ENCODE data around the gene SECTM1.
"Not testable (repeated sequence)": the region's sequence is repeated elsewhere in the genome, so short reads cannot be mapped to it uniquely, and the experiment has no call there.

SECTM1 gene

GRCh38 chr17:82351254-82351712, 17.7 kb upstream of the SECTM1 start:
- H3K9ac ChIP-seq (ENCODE audit: low read depth, low read length), result no peak overlapping the region
- H3K27ac ChIP-seq (ENCODE audit: low read length), result no peak overlapping the region

GRCh38 chr17:82350182-82351030, 16.8 kb upstream of the SECTM1 start:
- H3K27ac ChIP-seq (ENCODE audit: low read length), result no peak overlapping the region
- no peak overlapping the region for H3K9ac ChIP-seq (ENCODE audit: low read depth, low read length)
- H3K27me3 ChIP-seq (ENCODE audit: insufficient read depth, low read length), result no peaks in the 10 kb centered on the region
- H3K36me3 ChIP-seq (ENCODE audit: insufficient read depth, low read depth, low read length), result no peaks in the 10 kb centered on the region
- no peaks in the 10 kb centered on the region for H3K4me1 ChIP-seq (ENCODE audit: insufficient read depth, low read length)
- H3K4me3 ChIP-seq (ENCODE audit: low read length), result no peak overlapping the region
- no peaks in the 10 kb centered on the region for H3K9me3 ChIP-seq (ENCODE audit: insufficient read depth, low read depth, low read length)

More at GRCh38 chr17:82351254-82351712, 17.7 kb upstream of the SECTM1 start:
- Histone ChIP-seq H3K36me3 (ENCODE audit: insufficient read depth, low read depth, low read length) (no peaks in the 10 kb centered on the region), H3K4me1 (ENCODE audit: insufficient read depth, low read length) (no peaks in the 10 kb centered on the region), H3K9me3 (ENCODE audit: insufficient read depth, low read depth, low read length) (no peaks in the 10 kb centered on the region), H3K27me3 (ENCODE audit: insufficient read depth, low read length) (no peaks in the 10 kb centered on the region), H3K4me3 (ENCODE audit: low read length) (no peak overlapping the region)

- no peaks in the 10 kb centered on the region for H3K27me3 ChIP-seq (ENCODE audit: insufficient read depth, low read length)
- H3K9ac ChIP-seq (ENCODE audit: low read depth, low read length), result no peak overlapping the region
- no peak overlapping the region for H3K4me3 ChIP-seq (ENCODE audit: low read length)
- no peaks in the 10 kb centered on the region for H3K9me3 ChIP-seq (ENCODE audit: insufficient read depth, low read depth, low read length)
- H3K36me3 ChIP-seq (ENCODE audit: insufficient read depth, low read depth, low read length), result no peaks in the 10 kb centered on the region
- no peak overlapping the region for H3K27ac ChIP-seq (ENCODE audit: low read length)
- H3K4me1 ChIP-seq (ENCODE audit: insufficient read depth, low read length), result no peaks in the 10 kb centered on the region
These were observed 15.7 kb upstream of the SECTM1 start for GRCh38 chr17:82349287-82349701.

GRCh38 chr17:82348866-82349265, 15.3 kb upstream of the SECTM1 start:
- Histone ChIP-seq H3K27ac (ENCODE audit: low read length) (no peak overlapping the region), H3K4me3 (ENCODE audit: low read length) (no peak overlapping the region), H3K27me3 (ENCODE audit: insufficient read depth, low read length) (no peaks in the 10 kb centered on the region), H3K36me3 (ENCODE audit: insufficient read depth, low read depth, low read length) (no peaks in the 10 kb centered on the region), H3K9ac (ENCODE audit: low read depth, low read length) (no peak overlapping the region), H3K4me1 (ENCODE audit: insufficient read depth, low read length) (no peaks in the 10 kb centered on the region), H3K9me3 (ENCODE audit: insufficient read depth, low read depth, low read length) (no peaks in the 10 kb centered on the region)

GRCh38 chr17:82348434-82348833, 14.9 kb upstream of the SECTM1 start:
- H3K27ac ChIP-seq (ENCODE audit: low read length), result no peak overlapping the region
- H3K4me1 ChIP-seq (ENCODE audit: insufficient read depth, low read length), result no peaks in the 10 kb centered on the region
- H3K27me3 ChIP-seq (ENCODE audit: insufficient read depth, low read length), result no peaks in the 10 kb centered on the region
- H3K9ac ChIP-seq (ENCODE audit: low read depth, low read length), result no peak overlapping the region
- H3K36me3 ChIP-seq (ENCODE audit: insufficient read depth, low read depth, low read length), result no peaks in the 10 kb centered on the region
- no peaks in the 10 kb centered on the region for H3K9me3 ChIP-seq (ENCODE audit: insufficient read depth, low read depth, low read length)
- H3K4me3 ChIP-seq (ENCODE audit: low read length), result no peak overlapping the region

- H3K36me3 ChIP-seq (ENCODE audit: insufficient read depth, low read depth, low read length); H3K27me3 ChIP-seq (ENCODE audit: insufficient read depth, low read length); H3K27ac ChIP-seq (ENCODE audit: low read length); H3K4me3 ChIP-seq (ENCODE audit: low read length); H3K9ac ChIP-seq (ENCODE audit: low read depth, low read length); H3K9me3 ChIP-seq (ENCODE audit: insufficient read depth, low read depth, low read length); H3K4me1 ChIP-seq (ENCODE audit: insufficient read depth, low read length): not testable (repeated sequence)
These were observed 14.4 kb upstream of the SECTM1 start for GRCh38 chr17:82347994-82348393.

- Histone ChIP-seq H3K4me3 (ENCODE audit: low read length) (no peak overlapping the region), H3K36me3 (ENCODE audit: insufficient read depth, low read depth, low read length) (no peaks in the 10 kb centered on the region), H3K9ac (ENCODE audit: low read depth, low read length) (no peak overlapping the region), H3K27me3 (ENCODE audit: insufficient read depth, low read length) (no peaks in the 10 kb centered on the region), H3K27ac (ENCODE audit: low read length) (no peak overlapping the region), H3K9me3 (ENCODE audit: insufficient read depth, low read depth, low read length) (no peaks in the 10 kb centered on the region), H3K4me1 (ENCODE audit: insufficient read depth, low read length) (no peaks in the 10 kb centered on the region)
These were observed 13.1 kb upstream of the SECTM1 start for GRCh38 chr17:82346342-82347300.

- Histone ChIP-seq H3K27ac (ENCODE audit: low read length) (no peak overlapping the region), H3K9ac (ENCODE audit: low read depth, low read length) (no peak overlapping the region), H3K4me3 (ENCODE audit: low read length) (no peak overlapping the region), H3K36me3 (ENCODE audit: insufficient read depth, low read depth, low read length) (no peaks in the 10 kb centered on the region), H3K27me3 (ENCODE audit: insufficient read depth, low read length) (no peaks in the 10 kb centered on the region), H3K9me3 (ENCODE audit: insufficient read depth, low read depth, low read length) (peaks cover 4% of the 10 kb centered on the region), H3K4me1 (ENCODE audit: insufficient read depth, low read length) (no peaks in the 10 kb centered on the region)
These were observed 11.8 kb upstream of the SECTM1 start for GRCh38 chr17:82345151-82345976.

GRCh38 chr17:82344175-82344907, 10.8 kb upstream of the SECTM1 start:
- 0 out of 2 replicates have a peak, but pooled peaks cover under 1% of the 10 kb centered on the region for H3K4me1 ChIP-seq (ENCODE audit: insufficient read depth, low read length)
- no peak overlapping the region for H3K9ac ChIP-seq (ENCODE audit: low read depth, low read length)
- H3K27me3 ChIP-seq (ENCODE audit: insufficient read depth, low read length), result peaks cover 3% of the 10 kb centered on the region; the same call in 1 of the 2 replicates
- H3K27ac ChIP-seq (ENCODE audit: low read length), result no peak overlapping the region
- peaks cover 5% of the 10 kb centered on the region for H3K9me3 ChIP-seq (ENCODE audit: insufficient read depth, low read depth, low read length)
- H3K36me3 ChIP-seq (ENCODE audit: insufficient read depth, low read depth, low read length), result no peaks in the 10 kb centered on the region
- H3K4me3 ChIP-seq (ENCODE audit: low read length), result no peak overlapping the region

- Histone ChIP-seq H3K9ac (ENCODE audit: low read depth, low read length) (no peak overlapping the region), H3K9me3 (ENCODE audit: insufficient read depth, low read depth, low read length) (peaks cover 5% of the 10 kb centered on the region), H3K27ac (ENCODE audit: low read length) (no peak overlapping the region), H3K27me3 (ENCODE audit: insufficient read depth, low read length) (peaks cover 11% of the 10 kb centered on the region), H3K4me1 (ENCODE audit: insufficient read depth, low read length) (0 out of 2 replicates have a peak, but pooled peaks cover 3% of the 10 kb centered on the region), H3K4me3 (ENCODE audit: low read length) (no peak overlapping the region), H3K36me3 (ENCODE audit: insufficient read depth, low read depth, low read length) (no peaks in the 10 kb centered on the region)
These were observed 10.0 kb upstream of the SECTM1 start for GRCh38 chr17:82343560-82343959.

All from iPS-20b (cell line).